AG08395 (cell line): ENCODE data around the gene MAPKAPK2.
"Not testable (repeated sequence)": the region's sequence is repeated elsewhere in the genome, so short reads cannot be mapped to it uniquely, and the experiment has no call there.

ENCODE experiments used
- DNase-seq: peaks from one replicate; pipeline ENCODE4 v3.0.0; 2012; ENCODE audit warnings: mixed read lengths, low spot score

Gene MAPKAPK2

DNA sequence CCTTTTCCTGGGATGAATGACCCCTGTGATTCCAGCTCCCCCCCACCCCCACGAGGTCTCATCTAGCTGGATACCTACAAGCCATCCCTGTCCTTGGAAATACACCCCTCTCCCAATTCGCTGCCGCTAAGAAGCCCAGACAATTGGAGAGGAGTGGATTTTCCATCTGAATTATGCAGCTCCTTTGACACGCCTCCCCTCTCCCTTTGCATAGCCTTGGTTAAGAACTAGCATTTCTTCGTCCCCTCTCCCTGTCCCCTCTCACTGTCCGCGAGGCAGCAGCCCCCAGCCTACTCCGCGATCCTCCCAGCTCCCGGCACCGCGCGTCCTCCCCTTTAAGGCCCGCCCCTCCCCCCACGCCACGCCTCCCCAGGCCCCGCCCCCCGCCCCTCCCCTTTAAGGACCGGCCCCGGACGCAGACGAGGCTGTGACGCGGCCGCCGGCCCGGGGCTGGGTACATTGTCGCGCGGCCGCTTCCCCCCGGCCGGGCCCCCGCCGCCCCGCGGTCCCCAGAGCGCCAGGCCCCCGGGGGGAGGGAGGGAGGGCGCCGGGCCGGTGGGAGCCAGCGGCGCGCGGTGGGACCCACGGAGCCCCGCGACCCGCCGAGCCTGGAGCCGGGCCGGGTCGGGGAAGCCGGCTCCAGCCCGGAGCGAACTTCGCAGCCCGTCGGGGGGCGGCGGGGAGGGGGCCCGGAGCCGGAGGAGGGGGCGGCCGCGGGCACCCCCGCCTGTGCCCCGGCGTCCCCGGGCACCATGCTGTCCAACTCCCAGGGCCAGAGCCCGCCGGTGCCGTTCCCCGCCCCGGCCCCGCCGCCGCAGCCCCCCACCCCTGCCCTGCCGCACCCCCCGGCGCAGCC is at the start of gene MAPKAPK2:
Gene MAPKAPK2 (plus strand): TSS at position 428 of the 856 bp plus-strand sequence. CDS start 325 bp downstream, at position 753.
- DNase-seq = peak; percentile 96

DNA sequence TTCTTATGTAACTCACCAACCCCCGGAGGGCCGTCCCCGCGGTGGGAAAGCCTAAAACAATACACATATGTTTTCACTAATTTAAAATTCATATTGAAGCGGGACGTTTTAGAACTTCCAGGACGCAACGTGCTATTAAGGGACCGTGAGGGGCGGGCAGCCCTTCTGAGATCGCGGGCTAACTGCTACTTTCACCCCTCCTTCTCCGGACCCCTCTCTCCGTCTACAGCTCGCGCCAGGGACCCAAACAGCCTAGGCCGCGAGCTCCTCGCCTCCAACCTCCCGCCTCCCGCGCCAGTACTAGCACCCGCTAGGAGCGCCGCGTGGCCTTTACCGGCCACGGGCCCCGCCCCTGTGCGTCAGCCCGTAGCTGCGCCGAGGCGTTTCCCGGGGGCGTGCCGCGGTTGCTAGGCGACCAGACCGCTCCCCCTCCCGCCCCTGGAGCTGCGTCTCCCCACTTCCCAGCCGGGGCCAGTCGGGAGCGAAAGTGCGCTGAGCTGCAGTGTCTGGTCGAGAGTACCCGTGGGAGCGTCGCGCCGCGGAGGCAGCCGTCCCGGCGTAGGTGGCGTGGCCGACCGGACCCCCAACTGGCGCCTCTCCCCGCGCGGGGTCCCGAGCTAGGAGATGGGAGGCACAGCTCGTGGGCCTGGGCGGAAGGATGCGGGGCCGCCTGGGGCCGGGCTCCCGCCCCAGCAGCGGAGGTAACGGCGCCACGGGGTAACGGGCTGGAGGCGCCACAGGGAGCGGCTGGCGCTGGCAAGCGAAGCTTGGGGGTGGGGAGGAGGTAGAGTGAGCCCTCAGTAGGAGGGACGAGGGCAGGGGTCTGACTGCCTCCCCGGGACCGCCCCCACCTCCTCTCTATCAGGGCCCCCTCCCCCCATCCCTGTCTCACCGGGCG is 49.4 kb upstream of the MAPKAPK2 start, which contains the start of gene DYRK3:
Gene DYRK3 (plus strand): TSS at position 457 of the 898 bp plus-strand sequence. CDS start 168 bp downstream, at position 625.
- peak; percentile 97 for DNase-seq

DNA sequence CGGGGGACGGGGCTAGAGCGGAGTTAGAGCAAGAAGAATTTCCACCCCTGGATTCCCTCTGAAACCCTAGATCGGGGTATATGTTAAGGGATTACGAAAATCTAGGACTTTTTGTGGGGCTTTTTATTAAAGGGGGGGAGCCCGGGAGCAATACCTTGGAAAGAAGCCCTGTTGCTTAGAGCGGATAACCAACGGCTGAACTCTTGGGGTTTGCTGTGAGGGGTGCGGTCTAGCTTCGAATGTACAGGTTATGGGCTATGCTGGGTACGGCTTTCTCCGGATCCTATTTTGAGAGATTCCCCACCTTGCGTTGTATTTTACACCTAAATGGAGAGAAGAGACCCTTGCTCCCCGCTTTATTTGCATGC is 48.7 kb upstream of the MAPKAPK2 start:
- DNase-seq = no peak

DNA sequence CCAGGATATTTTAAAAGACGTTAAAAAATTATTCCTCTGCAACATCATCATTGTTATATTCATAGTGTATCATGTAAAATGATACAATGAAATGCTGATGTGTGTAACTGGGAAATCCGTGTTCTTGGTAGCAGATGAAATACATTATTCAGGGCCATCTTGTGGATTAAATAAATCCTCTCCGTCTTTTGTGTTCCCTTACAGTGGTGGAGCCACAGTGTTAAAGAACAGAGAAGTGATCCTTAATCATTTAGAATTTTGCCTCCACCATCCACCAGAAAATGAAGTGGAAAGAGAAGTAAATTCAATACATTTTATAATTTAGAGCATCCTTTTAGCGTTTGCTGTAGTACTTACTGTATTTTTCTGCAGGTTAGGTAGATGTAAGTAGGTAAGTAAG is 48.0 kb upstream of the MAPKAPK2 start:
- no peak for DNase-seq

DNA sequence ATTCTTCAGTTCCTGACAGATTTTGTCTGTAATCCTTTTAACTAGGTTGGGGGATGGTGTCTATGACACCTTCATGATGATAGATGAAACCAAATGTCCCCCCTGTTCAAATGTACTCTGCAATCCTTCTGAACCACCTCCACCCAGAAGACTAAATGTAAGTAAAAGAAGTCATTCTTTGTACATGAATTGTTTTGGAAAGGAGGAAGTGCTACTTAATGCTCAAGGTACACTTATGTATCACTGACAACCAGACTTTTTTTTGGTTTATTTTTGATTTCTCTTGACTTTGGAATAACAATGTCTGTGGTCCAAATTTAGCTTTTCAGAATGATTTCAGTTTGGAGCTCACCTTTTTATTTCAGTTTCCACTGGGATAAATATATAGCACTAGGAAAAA is 47.1 kb upstream of the MAPKAPK2 start:
- no peak for DNase-seq

DNA sequence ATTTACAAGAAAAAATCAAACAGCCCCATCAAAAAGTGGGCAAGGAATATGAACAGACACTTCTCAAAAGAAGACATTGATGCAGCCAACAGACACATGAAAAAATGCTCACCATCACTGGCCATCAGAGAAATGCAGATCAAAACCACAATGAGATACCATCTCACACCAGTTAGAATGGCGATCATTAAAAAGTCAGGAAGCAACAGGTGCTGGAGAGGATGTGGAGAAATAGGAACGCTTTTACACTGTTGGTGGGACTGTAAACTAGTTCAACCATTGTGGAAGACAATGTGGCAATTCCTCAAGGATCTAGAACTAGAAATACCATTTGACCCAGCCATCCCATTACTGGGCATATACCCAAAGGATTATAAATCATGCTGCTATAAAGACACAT is 42.6 kb upstream of the MAPKAPK2 start:
- not testable (repeated sequence) for DNase-seq

DNA sequence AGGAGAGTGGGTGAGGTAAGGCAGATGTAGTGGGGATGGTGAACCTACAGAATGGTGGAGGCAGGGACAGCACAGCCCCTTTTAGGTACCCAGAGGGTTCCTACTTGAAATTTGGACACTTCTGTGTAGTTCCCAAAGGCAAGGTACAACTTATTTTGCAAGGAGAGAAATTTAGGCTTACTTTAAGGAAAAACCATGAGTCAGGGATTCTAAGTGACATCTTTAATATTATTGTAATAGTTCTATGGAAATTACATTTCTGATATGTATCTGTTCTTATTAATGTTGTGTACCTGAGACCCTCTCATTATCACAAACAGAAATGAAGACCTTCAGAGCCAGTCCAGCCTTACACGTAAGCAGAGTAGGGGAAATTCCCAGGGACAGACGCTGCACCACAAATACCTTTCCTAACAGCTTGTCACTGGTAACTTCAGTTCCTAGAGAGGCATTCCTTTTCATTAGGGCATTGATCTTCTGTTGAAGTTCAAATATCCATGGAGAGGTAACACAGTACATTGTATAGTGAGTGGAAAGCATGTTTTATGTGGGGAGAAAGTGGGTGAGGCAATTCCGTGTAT is 41.5 kb upstream of the MAPKAPK2 start:
- no peak for DNase-seq

DNA sequence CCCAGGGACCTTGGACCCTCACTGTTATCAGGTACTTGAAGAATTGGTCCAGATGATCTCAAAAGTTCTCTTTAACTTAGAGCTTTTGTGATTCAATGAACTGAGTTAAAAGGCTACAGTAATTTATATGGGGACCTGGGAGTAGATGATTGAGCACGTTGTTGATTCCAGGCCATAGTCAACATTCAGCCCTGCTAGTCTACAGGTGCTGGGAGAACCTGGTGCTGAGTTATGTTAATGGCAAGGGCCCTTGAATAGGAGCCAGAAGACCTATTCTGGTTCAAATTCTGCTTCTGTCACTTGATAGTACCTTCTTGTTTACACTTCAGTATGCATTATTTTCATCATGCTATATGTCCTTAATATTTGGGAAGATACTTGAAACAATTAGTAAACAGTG is 38.2 kb upstream of the MAPKAPK2 start:
- DNase-seq = no peak

DNA sequence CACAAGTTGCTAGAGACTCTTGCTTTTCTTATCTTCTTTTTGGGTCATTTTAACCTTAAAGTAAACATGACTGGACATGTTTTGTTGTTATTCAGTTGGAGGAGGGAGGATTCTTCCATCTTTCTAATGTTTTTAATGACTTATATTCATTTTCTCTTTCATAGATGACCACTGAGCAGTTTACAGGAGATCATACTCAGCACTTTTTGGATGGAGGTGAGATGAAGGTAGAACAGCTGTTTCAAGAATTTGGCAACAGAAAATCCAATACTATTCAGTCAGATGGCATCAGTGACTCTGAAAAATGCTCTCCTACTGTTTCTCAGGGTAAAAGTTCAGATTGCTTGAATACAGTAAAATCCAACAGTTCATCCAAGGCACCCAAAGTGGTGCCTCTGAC is 37.5 kb upstream of the MAPKAPK2 start:
- DNase-seq = no peak

DNA sequence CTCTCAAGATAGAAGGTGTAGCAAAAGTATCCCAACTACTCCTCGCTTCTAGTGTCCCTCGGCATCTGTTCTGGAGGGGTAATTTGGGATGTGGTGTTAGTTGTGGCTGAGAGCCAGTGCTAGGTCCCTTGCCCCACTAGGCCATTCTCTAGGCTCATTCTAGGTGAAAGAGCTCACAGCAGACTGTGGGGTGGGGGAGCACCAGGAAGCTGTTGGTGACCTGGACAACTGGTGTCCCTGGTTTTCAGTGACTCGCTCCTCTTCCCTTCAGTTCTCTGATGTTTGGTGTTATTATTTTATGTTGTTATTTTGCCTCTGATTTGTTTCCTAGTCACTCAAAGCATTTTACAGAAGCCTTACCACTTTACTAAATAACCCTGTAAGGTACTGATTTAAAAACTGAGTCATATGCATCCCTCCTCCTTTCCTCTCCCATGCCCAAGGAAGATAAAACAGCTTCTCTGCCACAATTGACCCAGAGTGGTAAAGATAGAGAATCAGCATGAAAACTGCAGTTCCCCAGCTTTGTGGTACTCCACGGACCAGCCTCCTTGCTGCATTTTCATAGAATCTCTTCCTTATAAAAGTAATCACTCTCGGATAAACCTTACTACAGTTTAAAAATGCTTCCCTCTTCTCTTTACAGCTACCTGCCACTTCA is 35.3 kb upstream of the MAPKAPK2 start:
- no peak for DNase-seq

DNA sequence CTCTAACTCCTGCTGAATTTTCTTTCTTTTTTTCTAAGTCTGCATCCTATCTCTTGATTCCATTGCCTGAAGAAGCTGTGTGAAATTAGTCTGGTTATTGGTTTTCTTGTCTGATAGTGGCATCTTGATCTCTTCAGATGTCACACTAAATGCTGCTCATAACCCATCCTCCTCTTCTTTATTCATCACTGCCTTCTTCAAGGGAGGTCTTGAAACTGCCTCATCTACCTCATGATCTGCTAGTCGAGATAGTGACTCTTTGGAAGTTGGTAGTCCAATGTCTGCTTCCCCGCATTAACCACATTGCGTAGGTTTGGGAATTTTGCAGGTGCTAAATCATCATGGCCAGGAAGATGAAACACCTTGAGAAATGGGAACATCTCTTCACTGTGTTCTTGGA is 33.7 kb upstream of the MAPKAPK2 start:
- DNase-seq = no peak

DNA sequence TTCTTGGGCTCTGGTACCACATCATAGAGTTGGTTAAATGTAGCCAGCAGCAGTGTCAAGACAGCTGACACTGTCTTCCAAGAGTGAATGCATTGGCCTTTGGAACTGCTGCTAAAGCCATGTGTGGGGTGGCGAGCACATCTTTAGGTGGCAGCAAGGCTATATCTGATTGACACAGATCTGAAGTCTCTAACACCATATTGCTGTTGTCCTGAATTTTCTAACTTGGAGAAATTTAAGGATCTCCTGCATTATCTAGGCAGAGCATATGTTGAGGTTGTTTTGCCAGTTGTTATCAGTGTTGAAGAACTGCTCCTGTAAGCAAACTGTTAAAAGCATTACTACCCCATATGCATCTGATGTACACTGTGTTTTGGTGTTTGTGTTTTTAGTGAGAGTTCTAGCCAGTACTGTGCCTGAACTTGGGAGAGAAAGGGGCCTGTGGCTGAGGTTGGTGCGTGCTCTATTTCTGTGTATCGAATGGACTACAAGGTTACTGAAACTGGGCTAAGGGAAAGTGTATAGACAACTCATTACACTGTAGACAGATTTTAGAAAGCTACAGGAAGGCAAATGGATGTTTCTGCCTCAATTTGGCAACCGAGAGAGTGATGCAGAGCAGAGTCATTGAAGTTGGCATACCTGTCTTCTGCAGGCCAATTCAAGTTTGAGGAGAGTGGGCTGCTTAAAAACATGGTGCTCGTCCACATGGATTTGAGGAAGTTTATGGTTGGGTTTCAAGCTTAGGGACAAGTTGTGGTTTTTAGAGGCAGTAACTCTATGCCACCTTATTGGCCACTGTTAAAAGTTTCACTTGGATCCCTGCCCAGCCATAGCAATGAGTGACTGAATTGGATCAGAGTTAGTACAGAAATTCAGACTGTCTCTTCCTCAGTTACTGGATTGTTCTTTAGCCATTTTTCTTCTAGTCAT is 32.5 kb upstream of the MAPKAPK2 start:
- no peak for DNase-seq

DNA sequence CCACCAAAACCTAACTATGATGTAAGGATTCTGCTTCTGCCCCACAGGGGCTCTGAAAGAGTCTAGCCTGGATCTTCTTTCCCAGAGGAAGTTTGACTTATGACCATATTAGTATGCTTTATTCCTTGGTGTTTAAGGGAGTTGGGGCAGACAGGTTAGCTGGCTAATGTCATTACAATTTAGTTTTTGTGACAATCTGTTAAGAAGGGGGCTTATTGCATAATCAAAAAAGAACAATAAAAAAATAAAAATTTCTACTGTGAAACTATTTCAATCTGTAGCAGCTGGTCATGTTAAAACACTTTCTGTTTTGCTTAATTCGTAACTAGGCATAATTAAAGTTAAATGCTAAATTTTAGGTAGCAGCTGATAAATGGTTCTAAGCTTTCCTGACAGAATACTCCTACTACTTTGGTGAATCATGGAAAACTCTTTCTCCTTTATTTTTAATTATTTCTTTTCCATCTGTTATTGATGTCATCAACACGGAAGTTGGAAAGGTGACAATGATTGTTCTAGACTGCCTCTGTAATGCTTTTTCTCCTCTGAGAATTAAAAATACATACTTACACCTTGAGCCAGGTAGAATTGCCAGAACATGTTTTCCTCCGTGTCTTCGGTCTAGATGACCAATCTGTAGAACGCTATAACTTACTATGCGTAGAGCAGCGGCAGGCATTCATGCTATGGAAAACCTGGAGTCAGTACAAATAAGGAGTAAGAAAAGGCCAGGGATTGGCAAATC is 30.8 kb upstream of the MAPKAPK2 start:
- no peak for DNase-seq

DNA sequence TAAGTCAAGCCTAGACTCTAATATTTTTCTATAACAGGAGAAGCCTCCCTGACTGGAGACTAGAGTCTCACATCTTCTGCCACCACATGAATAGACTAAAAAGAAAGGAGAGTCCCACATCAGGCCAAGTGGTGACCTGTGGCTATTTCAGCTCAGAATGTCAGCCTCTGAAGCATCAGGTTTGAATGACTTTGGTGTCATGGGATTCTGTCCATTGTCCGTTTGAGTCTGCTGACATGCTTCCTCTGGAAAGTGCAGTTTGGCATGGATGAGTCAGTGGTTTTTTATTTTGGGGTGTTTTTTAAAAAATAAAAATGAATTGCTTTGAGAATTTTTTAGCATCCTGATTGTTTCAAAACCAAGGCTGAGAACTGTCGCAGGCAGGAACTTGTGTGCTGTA is 29.9 kb upstream of the MAPKAPK2 start:
- DNase-seq = no peak

DNA sequence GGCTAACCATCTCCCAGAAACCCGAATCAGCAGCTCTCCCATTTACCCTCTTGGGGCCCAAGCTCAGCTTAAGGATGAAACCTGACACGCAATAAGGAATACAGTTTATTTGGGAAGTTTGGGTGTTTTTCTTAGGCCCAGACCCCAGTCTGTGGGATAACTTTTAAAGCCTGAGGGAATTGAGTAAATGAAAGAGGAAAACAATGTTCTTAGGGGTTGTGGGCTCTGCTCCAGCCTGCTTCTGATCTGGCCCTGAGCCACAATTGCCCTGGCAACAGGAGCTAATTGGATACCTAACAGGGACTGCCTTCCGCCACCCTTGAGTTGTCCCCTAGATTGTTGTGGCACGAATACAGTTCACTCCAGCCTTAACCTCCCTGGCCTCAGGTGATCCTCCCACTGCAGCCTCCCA is 29.2 kb upstream of the MAPKAPK2 start:
- no peak for DNase-seq

DNA sequence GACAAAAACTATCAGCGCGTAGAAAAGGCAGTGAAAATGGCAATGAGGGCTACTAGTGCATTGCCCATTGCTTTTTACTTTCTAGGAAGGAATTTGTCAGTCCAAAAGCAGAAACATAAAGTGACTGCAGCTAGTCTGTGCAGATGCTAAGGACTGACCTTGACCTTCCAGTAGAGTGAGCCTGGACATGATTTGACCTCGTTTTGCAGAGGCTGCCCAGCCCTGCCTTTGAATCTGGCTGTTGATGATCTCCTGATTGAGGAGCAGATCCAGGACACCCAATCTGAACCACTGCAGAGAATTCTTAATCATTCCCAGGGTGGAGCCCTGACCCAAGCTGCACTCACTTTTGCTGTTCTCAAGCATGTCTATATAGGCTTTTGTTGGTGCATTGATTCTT is 27.8 kb upstream of the MAPKAPK2 start:
- no peak for DNase-seq

DNA sequence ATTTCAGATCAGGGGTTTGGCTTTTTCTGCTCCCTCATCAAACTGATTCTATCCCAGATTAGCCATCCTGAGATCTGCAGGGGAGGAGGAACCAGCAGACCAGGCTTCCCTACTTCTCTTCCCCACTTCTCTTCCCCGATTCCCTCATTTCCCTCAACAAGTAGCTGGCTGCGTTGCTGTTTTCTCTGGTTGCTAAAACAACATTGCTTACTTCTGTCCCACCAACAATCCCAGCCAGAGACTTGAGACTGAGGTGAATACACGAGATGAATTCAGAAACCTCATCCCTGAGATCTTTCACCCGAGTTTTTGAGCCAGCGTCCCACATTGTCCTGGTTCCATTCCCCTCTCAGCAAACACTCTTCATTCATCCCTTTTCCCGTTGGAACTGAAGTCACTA is 27.0 kb upstream of the MAPKAPK2 start:
- no peak for DNase-seq

DNA sequence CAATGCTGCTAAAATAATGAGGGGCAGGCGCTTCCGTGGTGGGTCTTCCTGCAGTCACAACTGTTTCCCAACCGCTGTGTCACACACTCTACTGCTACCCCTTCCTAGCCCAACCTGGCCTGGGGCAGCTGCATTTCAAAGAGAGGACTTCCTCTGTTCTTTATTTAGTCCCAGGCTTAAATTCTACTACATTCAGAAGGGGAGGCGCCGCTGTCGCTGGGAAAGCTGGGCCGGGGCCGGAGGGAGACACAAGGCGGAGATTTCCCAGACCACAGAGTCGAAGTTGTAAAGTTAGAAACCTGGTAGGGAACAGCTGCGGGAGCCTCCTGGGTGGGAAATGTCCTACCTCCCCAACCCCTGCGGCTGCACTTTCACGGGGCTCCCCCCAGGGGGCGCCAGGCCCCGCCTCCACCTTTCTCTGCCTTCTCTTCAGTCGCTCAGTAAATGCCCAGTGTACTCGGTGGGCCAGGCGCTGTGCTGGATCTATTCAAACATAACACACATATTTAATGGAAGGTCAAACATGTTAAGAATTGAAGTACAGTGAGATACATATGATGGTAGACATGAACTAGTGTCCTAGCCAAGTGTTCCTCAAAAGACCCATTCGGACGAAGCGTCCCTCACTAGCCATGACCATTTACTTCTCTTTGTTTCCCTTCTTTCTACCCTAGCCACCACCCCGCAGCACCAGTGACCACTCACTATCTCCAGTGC is 26.3 kb upstream of the MAPKAPK2 start:
- DNase-seq = peak; percentile 63

DNA sequence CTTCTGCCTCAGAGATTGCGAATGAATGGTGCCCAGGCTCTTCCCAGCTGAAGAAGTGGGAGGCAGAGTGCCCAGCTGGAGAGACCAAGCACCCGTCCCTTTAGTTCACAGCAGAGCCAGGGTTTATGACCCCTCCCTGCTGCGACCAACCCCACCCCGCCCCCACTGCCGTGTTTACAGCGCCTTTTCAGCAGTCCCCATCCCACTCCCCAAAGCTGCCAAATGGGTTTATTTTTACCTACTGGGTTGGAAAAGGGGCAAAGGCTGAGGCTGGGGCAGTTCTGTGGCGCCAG is 25.8 kb upstream of the MAPKAPK2 start:
- no peak for DNase-seq

DNA sequence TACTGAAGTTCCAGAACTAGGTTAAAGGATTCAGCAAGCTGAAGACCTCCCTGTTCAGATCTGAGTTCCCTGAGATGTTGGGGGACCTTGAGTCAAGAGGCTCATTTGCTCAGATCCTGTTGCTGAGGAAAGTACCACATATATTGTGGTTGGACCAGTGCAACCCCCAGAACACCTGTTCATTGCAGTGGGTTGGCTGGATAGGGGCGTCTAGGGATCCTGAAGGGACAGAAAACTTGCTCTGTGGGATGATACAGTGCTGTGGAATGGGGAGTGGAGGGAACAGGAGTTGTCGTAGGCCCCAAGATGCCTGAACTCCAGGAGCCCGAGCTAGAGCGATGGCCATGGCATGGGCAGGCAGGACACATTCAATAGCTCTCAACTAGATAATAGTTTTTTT is 24.6 kb upstream of the MAPKAPK2 start:
- no peak for DNase-seq
